HUES64 (cell line): ENCODE data around the gene CDC42SE2.

Source experiments
- H3K27ac ChIP-seq: 2 replicates; pipeline ENCODE4 v1.7.0; 2013; ENCODE audit warnings: low read depth, low read length, inconsistent platforms
- H3K27me3 ChIP-seq: 2 replicates; pipeline ENCODE4 v1.6.1; 2013; ENCODE audit warnings: mild to moderate bottlenecking, low read length; ENCODE audit not compliant: insufficient read depth
- H3K36me3 ChIP-seq: 2 replicates; pipeline ENCODE4 v1.6.1; 2013; ENCODE audit warnings: mild to moderate bottlenecking, low read length; ENCODE audit not compliant: insufficient read depth
- H3K4me1 ChIP-seq: 2 replicates; pipeline ENCODE4 v1.6.1; 2013; ENCODE audit warnings: mild to moderate bottlenecking, low read length, moderate library complexity; ENCODE audit not compliant: insufficient read depth
- H3K4me3 ChIP-seq: 2 replicates; pipeline ENCODE4 v1.5.1; 2013; ENCODE audit warnings: mild to moderate bottlenecking, low read length, moderate library complexity
- H3K9ac ChIP-seq: 2 replicates; pipeline ENCODE4 v1.6.1; 2013; ENCODE audit warnings: mild to moderate bottlenecking, low read depth, low read length
- H3K9me3 ChIP-seq: 2 replicates; pipeline ENCODE4 v1.6.1; 2013; ENCODE audit warnings: low read depth, low read length; ENCODE audit not compliant: insufficient read depth
- WGBS: fragments of 150-250, 120-280 bp; methylation state at CpG from one replicate; pipeline ENCODE4 v1.1.7; 2013; ENCODE audit warnings: missing lambda C conversion rate; 5-methylcytosine and 5-hydroxymethylcytosine counted together

Gene CDC42SE2

DNA sequence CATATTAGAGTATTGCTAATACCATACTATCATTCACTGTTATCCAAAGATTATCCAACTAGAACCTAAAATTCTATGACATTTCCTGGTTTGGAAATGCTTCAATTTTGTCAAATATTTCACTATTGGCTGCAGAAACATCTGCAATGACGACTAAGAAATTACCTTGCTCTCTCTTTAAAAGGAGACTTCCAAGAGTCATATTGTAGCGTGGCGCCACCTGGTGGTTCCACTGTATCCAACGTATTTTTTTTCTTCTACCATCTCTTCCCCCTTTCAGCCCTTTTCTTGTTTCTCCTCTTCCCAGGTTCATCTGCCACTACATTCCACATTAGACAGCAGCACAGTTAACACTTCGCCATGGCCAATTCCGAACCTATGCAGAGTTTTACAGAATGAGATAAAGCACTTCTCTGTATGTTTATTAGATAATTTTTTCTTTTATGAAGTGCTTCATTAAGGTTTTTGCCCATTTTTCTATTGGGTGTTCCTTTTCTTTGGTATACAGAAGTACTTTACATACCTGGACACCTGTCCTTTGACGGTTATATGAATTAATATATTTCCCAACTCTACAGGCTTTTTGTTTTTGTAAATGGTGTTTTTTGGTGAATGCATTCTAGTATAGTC lies 153.5 kb downstream of the CDC42SE2 start:
- Histone ChIP-seq H3K27me3 (no peaks in the 10 kb centered on the region), H3K27ac (no peak overlapping the region), H3K4me1 (no peaks in the 10 kb centered on the region), H3K4me3 (no peak overlapping the region), H3K36me3 (peaks cover 10% of the 10 kb centered on the region), H3K9ac (no peak overlapping the region), H3K9me3 (no peaks in the 10 kb centered on the region)
- WGBS: 13% methylated on average over 6 of the region's 7 CpGs

DNA sequence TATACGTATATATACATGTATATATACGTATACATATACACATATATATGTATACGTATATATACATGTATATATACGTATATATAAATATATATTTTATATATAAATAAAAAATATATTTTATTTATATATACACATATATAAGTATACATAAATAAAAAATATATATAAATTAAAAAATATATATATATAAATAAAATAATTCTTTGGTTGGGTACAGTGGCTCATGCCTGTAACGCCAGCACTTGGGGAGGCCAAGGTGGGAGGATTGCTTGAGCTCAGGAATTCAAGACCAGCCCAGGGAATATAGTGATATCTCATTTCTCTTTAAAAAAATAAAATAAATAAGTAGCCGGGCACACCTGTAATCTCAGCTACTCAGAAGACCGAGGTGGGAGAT lies 155.0 kb downstream of the CDC42SE2 start:
- Histone ChIP-seq H3K27ac (no peak overlapping the region), H3K27me3 (no peaks in the 10 kb centered on the region), H3K9ac (no peak overlapping the region), H3K4me1 (no peaks in the 10 kb centered on the region), H3K9me3 (no peaks in the 10 kb centered on the region), H3K36me3 (peaks cover 13% of the 10 kb centered on the region), H3K4me3 (no peak overlapping the region)
- WGBS: 95% methylated on average over 2 of the region's 7 CpGs

DNA sequence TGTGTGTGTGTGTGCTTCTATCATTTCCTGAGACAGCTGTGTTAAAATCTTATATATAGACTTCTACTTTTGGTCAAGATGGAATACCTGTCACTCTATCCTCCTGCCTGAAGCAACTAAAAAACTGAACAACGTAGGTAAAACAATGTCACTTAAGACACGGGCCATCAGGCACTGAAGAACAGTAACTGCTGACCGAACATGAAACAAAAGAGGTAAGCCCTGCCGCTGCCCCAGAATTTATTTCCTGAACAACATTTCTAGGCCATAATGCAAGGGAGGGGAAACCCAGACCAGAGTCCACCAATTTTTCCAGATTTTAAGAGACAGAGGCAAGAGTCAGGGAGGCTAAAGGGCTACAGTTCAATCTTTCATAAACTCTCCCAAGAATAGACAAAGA lies 156.0 kb downstream of the CDC42SE2 start:
- H3K36me3 ChIP-seq: peaks cover 13% of the 10 kb centered on the region
- no peaks in the 10 kb centered on the region for H3K9me3 ChIP-seq
- no peak overlapping the region for H3K27ac ChIP-seq
- no peak overlapping the region for H3K4me3 ChIP-seq
- no peak overlapping the region for H3K9ac ChIP-seq
- no peaks in the 10 kb centered on the region for H3K27me3 ChIP-seq
- WGBS: 94% methylated on average over 4 of the region's 4 CpGs
- no peaks in the 10 kb centered on the region for H3K4me1 ChIP-seq

DNA sequence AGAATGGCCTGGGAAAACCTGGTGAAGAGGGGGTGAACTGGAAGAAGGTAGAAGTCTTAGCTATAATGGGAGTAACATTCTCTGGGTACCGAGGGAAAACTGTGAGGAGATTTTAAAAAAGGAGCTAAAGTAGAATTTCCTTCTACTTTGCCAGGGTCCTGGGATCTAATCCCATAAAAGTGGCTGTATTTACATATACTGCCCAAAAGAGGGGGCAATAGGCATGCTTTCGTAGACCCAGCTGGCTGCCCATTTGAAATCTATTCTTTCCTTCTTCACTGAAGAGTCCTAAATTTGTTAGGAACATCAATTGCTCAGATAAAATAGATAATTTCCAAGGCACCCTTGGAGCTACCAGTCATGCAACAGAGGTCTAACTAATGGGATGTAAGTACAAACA lies 159.2 kb downstream of the CDC42SE2 start:
- no peak overlapping the region for H3K9ac ChIP-seq
- no peak overlapping the region for H3K4me3 ChIP-seq
- 83% methylated on average over 2 of the region's 2 CpGs for WGBS
- no peak overlapping the region for H3K27ac ChIP-seq
- no peaks in the 10 kb centered on the region for H3K27me3 ChIP-seq
- no peaks in the 10 kb centered on the region for H3K4me1 ChIP-seq
- peaks cover 30% of the 10 kb centered on the region for H3K36me3 ChIP-seq
- H3K9me3 ChIP-seq: no peaks in the 10 kb centered on the region

DNA sequence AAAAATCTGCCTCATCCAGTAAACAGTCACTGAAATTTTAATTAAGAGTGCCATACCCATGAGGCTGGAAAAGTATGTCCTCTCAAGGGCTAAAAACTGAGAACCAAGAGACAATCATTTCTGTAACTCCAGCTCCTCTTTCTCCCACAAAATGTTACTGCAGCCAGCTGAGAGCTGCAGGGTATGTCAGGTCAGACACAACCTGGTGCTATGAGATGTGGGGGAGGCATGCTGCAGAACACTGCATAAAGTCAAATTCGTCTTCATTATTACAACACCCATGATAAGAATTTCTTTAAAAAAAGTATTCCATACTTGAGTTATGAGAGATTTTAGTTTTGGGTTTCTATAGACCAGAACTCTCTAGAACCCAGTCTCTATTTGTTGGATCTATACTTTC lies 162.2 kb downstream of the CDC42SE2 start:
- Histone ChIP-seq H3K27ac (no peak overlapping the region), H3K4me1 (no peaks in the 10 kb centered on the region), H3K36me3 (peaks cover 52% of the 10 kb centered on the region), H3K27me3 (no peaks in the 10 kb centered on the region), H3K9me3 (no peaks in the 10 kb centered on the region), H3K4me3 (no peak overlapping the region), H3K9ac (no peak overlapping the region)
- WGBS: no CpG with 5 or more reads among the region's 1 CpG

DNA sequence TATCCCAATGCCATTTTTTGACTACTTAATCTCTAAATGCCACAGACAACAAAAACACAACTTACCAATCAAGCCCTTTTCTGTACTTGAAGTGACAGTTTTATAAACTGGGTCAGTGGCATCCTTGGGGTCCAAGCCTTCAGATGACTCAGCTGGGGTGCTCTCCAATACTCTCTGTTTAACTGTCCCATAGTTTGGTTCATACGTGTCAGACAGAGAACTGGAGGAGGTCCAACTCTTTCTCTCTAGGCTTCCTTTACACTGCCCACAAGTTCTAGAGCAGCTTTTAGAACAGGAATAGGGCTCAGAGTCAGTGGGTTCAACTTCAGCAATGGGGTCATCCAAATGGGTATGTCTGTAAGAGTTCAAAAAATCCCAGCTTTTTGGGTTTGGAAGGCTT lies 166.9 kb downstream of the CDC42SE2 start:
- Histone ChIP-seq H3K9ac (no peak overlapping the region), H3K4me3 (no peak overlapping the region), H3K27ac (no peak overlapping the region), H3K27me3 (no peaks in the 10 kb centered on the region), H3K9me3 (no peaks in the 10 kb centered on the region), H3K36me3 (peaks cover 84% of the 10 kb centered on the region), H3K4me1 (no peaks in the 10 kb centered on the region)
- 91% methylated on average over 1 of the region's 1 CpG for WGBS

DNA sequence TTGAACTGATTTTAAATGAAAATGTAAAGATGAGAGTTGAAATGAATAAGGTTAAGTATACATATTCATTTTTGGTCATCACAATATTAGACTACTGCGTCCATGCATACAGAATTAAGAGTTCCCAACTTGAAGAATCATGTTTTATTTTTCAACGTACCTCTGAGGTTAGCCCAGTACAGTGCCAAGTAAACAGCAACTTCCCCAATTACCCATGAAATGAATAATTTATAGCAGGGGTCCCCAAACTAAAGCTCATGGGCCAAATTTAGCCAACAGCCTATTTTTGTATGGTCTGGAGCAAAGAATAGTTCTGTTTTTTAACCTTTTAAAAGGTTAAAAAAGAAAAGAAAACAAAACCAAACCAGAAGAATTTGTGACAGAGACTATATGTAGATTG lies 167.9 kb downstream of the CDC42SE2 start:
- H3K27me3 ChIP-seq: no peaks in the 10 kb centered on the region

DNA sequence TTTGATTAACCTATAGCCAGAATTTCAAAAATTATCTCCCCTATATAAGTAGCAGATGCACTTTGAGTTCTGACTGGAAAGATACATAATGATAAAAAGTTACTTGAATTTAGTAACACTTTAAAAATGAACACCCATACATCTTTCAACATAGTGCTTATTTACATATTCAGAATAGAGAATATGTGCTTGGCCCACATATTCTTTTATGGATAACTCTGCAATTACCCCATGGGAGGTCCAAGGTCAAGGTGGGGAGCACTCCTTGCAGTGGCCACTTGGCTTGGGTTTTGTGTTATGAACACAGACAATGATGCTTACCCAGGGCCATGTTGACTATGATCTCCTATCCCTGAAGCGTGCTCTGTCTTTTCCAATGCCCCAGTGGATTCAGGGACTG lies 169.3 kb downstream of the CDC42SE2 start:
- WGBS: 95% methylated on average over 1 of the region's 1 CpG
- Histone ChIP-seq H3K9ac (no peak overlapping the region), H3K27me3 (no peaks in the 10 kb centered on the region), H3K36me3 (peaks cover 87% of the 10 kb centered on the region), H3K4me3 (no peak overlapping the region), H3K27ac (no peak overlapping the region), H3K9me3 (no peaks in the 10 kb centered on the region), H3K4me1 (no peaks in the 10 kb centered on the region)

More for the DNA sequence above, 167.9 kb downstream of the CDC42SE2 start:
- Histone ChIP-seq H3K27ac (no peak overlapping the region), H3K4me1 (no peaks in the 10 kb centered on the region), H3K9me3 (no peaks in the 10 kb centered on the region), H3K4me3 (no peak overlapping the region), H3K9ac (no peak overlapping the region), H3K36me3 (peaks cover 85% of the 10 kb centered on the region)
- WGBS: 98% methylated on average over 2 of the region's 2 CpGs

DNA sequence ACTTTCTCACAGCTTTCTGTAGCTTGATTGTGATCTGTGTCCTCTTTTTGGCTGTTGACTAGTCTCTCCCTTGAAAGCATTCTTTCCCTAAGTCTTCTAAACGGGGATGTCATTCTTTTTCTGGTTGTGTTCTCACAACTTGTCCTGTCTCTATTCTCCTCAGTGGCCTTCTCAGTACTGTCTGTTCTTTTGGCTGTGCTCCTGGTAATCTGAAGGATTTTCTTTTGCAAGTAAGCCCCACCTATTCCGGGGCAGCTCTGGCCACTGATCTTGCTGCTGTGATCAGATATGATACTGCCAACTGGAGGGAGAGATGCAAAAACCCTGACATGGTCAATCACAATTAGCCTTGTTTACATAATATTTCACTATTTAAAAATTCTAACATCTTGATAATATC lies 172.2 kb downstream of the CDC42SE2 start:
- no peaks in the 10 kb centered on the region for H3K27me3 ChIP-seq
- H3K4me3 ChIP-seq: no peak overlapping the region
- peaks cover 87% of the 10 kb centered on the region for H3K36me3 ChIP-seq

DNA sequence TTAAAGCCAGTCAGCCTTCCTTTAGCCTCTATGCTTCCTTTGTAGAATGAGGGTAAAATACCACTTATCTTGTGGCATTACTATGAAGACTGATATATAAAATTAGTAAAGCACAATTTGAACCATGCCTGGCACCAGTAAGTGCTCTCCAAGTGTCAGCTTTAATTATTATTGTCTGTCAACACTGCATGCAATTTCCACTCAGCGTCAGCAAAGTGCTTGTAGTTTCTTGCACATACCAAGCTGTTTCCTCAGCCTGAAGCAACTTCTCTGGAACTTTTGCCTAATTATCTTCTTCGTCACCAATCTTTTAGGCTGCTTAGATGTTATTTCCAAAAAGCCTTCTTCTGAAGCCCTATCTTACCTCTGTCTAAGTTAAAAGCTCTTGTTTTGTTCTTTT lies 177.3 kb downstream of the CDC42SE2 start:
- H3K9me3 ChIP-seq: no peaks in the 10 kb centered on the region
- no peak overlapping the region for H3K27ac ChIP-seq
- H3K4me1 ChIP-seq: no peaks in the 10 kb centered on the region
- H3K36me3 ChIP-seq: peaks cover 80% of the 10 kb centered on the region
- H3K27me3 ChIP-seq: no peaks in the 10 kb centered on the region
- 94% methylated on average over 2 of the region's 2 CpGs for WGBS
- H3K4me3 ChIP-seq: no peak overlapping the region
- H3K9ac ChIP-seq: no peak overlapping the region

More for the DNA sequence above, 172.2 kb downstream of the CDC42SE2 start:
- Histone ChIP-seq H3K4me1 (no peaks in the 10 kb centered on the region), H3K27ac (no peak overlapping the region), H3K9me3 (no peaks in the 10 kb centered on the region), H3K9ac (no peak overlapping the region)
- 96% methylated on average over 2 of the region's 2 CpGs for WGBS
